ENCODE measurements around the gene BCL11A.

The BCL11A gene

DNA sequence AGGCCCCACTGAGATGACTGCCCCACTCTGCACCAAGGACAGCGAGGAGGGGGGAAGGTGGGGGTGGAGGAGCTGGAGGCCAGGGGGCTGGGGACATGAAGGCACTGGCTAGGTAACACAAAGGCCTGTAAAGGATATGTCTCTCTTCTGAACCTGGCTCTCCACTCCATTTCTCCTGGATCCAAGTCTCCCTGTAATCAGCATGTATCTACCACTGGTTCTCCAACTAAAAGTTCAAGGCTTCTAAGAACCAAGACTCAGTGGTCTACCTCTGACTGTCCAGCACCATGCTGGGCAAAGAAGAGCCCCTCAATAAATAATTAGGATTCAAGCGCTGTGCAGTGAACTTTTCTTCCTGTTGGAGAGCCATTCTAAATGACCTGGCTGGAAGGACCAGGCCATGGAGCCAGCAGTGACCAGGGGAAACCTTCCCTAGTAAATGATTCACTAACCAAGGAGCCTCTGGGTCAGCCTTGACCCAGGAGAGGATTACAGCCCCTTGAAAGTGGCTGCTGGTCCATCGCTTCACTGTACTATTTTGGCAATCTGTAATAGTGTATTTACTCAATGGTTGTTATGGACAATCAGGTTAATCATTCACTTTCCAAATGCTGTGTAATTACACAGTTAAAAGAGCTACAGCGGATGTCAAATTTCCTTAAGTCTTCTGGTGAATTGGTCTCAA lies 73.2 kb downstream of the BCL11A start:
- DNase-seq: peak; percentile 91

DNA sequence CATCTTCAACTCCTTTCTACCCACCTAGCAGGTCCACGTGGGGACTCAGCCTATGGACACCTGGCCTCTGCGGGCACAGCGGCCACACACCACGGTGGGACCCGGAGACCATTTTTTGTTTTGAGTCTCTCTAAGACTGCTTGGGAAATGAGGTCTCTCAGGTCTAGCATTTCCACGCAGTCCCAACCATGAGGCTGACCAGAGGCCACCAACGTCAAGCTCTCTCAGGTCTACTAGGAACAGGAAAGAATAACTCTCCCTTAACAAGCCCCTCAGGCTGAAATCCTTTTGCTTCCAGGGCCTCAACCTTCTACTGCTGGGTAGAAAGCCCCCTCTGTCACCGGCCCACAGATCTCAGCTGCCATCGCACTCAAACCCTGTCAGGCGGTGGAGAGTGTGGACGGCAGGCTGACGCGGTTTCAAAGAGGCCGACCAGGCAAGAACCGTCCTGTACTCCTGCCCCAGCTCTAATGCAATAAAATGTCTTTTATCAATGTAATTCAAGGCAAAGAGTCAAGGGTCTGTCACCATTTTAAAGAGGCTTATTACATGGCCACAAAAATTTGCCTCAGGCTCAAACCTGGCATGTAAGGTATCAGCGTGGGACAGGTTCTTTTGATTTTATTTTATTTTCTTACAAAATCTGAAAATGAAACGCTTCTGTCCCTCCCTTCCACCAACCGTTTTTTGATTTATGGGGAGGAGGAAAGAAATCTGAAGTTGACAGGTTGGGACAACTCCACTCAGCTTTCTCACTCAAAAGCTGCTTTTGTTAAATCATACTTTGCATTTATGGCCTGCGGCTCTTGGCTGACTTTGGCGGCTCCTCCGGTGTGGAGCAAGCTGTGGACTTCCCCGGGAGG lies 74.0 kb downstream of the BCL11A start:
- peak; percentile 48 for DNase-seq

DNA sequence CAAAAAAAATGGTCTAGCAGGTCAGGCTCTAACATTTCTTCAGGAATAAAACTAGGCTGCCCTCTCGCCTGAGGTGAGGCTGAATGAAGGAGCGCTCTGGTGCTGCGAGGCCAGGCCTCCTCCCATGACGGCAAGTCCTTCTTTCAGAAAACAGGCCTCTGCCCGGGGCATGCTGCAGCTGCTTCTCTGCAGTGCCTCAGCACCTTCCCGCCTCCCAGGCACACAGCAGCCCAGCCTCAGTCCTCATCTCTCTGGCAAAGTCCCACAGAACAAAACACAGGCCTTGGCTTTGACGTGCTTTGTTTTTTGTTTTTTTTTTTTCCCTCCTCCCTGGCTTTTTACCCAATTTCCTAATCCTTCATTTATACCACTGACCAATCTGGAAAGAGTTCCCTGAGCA lies 74.8 kb downstream of the BCL11A start:
- no peak for DNase-seq

DNA sequence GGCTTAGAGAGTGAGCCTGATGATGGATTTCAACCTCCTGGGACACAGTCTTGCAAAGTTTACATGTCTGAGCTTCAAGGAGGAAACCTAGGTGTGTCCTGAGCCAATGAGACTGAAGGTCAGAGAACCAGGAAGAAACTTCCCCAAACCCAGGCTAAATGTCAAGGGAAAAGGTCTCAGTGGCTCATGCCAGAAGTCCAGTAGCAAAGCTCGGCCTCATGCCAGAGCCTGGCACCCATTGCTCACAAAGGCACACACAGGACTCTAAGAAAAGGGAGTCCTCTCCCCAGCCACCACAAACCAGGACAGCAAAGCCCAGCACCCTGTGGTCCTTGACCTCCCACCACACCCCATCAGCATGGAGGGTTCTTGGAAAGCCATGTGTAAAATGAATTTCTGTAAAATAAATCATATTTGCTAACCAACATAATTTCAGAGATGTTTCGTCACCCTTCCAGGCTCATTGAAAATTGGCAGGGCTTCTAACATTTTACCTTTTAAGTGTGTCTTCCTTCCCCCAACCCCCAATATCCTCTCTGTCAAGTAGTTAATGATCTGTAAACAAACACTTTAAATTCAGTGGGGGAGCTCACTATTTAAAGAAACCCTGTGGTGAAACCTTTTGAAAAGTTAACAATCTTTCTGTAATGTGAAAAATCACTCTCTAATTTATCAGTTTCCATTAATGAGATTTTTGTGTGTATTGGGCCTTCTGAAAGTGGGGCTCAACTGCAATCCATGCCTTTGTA lies 77.1 kb downstream of the BCL11A start:
- DNase-seq: peak; percentile 22

DNA sequence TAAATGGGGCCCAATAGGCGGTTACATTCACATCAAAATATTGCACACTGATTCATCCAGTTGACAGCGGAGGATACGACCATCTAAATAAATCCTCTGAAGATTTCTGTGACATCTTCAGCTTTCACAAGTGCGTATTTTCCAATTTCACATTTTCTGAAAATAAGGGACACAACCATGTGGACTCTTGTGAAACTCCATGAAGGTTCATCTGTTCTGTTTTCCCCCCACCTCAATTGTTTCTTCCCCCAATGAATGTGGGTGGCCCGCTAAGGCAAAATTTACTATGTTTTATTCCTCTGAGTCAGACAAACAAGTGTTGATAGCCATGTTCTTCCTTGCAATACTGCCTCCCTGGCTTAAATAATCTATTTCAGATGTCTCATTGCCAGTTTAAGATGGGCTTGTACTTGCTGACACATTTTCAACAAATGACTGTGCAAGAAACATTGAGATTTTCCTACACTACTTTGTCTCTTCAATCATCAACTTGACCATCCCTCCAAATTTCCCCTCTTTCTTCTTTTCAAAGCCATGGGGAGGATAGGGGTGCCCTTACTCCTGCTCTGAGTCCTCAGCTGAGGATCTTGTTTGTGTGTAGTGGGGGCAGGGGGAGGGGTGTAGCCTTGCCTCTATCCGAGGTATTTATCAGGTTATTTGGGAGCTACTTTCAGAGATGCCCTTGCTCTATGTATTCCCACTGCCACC lies 78.2 kb downstream of the BCL11A start:
- DNase-seq: no peak

DNA sequence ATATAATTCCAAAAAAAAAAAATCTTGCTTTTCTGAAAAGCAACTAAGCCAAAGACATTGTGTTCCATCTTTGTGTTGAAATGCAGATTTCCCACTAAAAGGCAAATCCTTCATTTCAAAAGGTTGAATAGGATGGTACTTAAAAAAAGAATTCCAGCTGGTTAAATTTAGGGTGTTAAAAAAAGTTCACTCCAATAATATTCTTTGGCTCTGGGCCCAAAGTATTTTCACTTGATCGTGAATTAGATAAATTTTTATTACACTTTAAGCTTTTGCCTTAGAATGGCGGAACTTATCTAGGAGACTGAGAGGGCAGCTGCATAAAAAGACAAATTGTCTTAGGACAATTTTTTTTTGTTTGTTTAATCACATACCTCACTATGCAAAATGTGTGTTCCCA lies 79.2 kb downstream of the BCL11A start:
- no peak for DNase-seq

DNA sequence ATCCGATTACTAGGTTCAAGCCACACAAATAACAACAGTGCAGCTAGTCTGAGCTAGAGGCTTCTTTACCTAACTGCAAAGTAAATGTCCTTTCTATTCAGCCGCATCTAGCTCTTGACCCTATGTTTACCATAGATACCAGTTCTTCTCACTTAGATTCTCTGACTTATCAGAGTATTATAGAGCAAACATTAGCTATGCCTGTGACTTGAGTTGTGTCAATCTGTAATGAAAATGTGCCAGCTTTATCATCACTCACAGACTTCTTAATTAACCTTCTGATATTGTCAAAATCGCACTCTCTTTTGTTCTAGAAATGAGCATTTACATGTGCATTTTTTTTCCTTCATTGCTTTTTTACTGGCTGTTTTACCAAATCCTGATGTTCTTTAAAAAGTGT lies 79.9 kb downstream of the BCL11A start:
- DNase-seq: peak; percentile 66

DNA sequence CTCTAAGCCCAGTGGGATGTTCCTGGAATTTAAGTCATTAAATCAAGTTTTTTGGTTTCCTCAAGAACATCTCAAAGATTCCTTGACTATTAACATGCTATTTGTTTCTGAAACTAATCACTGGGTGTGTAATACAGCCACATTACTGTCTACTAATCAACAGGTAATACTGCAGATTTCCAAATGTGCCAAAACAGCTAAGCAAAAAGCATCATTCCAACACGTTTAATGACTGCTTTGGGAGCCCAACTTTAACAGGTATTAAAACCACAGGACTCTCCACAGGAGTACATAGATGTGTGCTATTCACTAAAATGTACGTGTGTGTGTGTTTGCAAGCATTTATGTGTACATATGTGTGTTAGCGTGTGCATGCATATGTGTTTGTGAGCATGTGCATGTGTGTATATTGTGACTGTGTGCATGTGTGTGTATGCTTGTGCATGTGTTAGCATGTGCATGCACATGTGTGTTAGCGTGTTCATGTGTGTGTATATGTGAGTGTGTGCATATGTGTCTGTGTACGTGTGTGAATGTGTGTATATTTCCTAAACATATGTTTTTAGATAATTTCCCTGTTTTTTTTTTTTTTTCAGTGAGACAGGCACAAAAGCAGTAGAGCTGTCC lies 80.7 kb downstream of the BCL11A start:
- no peak for DNase-seq

DNA sequence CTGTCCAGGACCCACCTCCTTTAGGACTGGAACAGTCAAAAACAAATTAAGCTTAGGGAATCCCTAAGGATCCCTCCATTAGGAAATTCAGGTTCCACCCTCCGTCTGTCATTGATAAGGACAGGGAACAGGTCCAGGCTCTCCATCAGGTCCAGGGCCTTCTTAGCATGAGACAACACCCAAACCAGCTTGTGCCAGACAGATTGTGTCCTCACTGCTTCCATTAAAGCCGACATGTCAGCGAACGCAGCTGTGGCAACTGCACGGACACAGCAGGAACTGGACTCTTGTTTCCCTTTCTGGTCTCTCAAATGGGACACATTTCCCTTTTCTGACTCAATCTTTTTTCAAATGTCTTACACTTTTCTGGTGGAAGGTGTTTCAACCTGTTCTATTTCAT lies 81.4 kb downstream of the BCL11A start:
- DNase-seq: no peak

DNA sequence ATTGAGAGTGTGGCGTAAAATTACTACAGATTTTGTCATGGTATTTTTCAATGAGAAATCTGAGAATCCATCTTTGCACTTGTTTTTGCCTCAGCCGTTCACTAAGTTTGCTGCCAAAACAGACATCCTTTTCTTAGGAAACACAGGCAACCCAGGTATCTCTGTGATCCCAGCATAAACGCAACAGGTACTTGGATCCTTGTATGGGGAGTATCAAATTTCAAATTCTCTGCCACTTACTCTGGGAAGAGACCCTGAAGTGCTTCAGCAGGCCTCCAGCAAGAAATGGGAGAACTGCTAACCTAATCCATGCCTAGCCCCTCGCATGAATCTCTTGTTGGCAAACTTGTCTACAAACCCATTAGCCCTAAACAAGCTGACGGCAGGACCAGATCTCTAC lies 83.1 kb downstream of the BCL11A start:
- DNase-seq: peak; percentile 81

DNA sequence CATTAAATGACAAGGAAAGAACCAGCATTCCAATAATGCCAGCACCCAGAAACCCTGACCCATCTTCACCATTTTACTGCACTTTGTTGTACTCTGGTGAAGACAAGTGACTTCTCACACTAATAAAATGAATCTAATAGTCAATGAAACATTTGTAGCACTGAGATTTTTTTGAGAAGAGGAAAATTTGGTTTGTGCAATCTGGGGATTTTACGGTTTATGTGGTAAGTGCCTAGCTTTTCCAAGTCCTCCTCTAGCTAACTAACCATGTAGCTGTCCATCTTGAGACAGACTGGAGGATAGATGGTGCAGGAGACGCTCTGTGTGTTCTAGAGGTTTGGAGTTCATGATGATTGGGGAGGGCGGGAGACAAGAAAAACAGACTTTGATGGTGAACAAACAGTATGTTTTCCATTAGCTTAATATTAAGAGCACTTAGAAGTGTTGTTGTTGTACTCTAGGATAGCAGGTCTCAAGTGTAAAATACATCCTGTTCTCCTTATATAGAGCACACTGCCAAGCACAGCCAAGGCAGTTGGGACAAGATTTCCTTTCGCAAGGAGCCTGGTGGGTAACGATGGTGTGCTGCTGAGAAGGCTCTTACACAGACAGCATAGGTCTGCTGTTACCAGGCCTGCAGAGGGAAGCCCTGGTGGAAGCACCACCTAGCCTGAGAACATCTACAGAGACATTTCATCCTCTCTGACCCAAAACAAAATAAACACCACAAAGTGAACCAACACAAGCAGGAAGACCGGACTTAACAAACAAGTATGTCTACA lies 83.7 kb downstream of the BCL11A start:
- peak; percentile 81 for DNase-seq

DNA sequence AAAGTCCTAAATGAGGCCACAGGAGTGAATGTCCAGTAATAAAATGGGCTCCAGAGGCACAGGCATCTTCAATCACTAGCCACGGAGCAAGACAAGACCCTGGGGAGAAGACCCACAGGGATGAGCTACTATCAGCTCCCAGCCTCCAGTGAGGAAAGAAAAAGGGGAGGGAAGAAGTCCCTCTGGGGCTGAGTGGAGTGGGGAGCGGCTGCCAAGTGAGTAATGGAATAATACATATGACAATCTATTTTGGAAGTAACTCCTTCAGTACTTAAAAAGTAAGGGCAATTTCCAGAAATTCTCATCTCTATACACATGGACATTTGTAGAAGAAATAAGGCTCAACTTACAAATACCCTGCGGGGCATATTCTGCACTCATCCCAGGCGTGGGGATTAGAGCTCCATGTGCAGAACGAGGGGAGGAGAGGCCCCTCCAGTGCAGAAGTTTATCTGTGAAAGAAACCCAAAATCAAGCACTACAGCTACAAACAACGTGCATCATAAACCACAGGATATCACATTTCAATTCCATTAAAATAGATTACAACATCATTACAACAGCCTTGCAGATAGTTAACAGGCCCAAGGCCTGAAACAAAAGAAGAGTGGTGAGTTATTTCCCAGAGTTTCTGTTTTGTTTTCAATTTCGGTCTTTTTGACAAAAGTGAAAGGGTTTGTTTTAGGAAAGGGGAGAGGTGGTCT lies 84.9 kb downstream of the BCL11A start:
- no peak for DNase-seq

DNA sequence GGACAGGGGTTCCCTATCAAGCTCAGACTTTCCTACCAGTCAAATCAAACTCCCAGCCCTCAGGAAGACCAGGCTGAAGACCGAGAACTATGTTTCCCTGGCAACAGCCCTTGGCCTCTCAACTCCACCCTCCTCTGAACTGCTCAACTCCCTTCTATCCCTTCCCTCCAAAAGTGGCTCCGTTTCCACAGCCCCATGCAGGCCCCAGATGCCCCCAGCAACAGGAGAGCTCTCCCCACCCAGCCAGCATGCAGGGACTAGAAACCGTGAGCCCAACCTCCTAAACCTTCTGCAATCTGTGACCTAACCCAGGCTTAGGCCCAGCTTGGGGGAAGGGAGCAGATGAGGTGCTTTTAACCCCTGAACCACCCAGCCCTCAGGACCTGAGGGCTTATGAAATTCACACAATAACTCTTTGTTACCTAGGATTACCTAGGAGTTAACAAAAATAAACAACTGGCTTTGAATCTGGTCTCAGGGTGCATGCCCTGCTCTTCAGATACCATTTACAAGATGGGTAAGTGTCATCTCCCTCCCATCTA lies 87.2 kb downstream of the BCL11A start:
- DNase-seq: no peak

DNA sequence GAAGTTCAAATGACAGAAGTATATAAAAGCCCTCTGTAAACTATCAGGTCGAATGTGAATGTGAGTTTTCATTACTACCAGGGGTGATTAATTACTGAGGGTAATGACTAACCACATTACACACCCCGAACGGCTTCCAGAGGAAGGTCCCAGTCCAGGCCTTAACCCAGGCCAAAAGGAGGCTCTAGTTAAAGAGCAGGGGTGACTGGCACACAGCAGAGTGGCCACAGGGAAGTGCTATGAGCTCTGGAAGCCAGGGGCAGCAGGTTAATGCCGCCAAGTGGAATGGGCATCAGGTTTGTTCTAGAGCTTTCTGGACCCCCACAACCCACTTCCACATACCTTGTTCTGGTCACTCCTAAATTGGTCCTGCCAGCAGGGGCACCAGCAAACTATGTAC lies 87.7 kb downstream of the BCL11A start:
- DNase-seq: no peak

DNA sequence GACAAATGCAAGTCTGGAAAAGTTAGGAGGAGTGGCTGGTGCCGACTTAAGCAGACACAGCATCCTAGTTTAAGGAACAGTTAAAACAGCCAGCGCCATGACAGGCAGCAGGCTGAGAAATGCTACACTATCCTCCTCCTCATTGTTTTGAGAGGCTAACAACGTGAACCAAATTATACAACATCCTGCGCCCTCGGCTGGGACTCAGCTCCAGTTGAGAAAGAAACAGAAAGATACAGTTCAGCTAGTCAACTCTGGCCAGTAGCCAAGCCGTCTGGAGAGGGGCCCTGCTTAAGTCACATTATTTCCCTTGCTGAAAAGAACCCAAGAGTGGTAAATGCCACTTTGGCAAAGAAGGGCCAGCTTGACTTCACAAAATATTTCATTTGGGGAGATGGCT lies 90.2 kb downstream of the BCL11A start:
- no peak for DNase-seq

DNA sequence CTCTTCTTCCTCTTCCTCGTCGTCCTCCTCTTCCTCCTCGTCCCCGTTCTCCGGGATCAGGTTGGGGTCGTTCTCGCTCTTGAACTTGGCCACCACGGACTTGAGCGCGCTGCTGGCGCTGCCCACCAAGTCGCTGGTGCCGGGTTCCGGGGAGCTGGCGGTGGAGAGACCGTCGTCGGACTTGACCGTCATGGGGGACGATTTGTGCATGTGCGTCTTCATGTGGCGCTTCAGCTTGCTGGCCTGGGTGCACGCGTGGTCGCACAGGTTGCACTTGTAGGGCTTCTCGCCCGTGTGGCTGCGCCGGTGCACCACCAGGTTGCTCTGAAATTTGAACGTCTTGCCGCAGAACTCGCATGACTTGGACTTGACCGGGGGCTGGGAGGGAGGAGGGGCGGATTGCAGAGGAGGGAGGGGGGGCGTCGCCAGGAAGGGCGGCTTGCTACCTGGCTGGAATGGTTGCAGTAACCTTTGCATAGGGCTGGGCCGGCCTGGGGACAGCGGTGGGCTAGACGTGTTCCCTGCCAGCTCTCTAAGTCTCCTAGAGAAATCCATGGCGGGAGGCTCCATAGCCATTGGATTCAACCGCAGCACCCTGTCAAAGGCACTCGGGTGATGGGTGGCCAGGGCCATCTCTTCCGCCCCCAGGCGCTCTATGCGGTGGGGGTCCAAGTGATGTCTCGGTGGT lies 91.9 kb downstream of the BCL11A start:
- no peak for DNase-seq

DNA sequence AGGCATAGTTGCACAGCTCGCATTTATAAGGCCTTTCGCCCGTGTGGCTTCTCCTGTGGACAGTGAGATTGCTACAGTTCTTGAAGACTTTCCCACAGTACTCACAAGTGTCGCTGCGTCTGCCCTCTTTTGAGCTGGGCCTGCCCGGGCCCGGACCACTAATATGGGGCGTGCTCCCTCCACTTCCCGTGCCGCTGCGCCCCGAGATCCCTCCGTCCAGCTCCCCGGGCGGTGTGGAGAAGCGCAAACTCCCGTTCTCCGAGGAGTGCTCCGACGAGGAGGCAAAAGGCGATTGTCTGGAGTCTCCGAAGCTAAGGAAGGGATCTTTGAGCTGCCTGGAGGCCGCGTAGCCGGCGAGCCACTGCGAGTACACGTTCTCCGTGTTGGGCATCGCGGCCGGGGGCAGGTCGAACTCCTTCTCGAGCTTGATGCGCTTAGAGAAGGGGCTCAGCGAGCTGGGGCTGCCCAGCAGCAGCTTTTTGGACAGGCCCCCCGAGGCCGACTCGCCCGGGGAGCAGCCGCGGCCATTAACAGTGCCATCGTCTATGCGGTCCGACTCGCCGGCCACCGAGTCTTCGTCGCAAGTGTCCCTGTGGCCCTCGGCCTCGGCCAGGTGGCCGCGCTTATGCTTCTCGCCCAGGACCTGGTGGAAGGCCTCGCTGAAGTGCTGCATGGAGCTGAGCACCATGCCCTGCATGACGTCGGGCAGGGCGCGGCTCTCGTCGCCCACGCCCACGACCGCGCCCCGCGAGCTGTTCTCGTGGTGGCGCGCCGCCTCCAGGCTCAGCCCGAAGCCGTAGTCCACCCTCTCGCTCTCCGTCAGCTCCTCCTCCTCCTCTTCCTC lies 92.7 kb downstream of the BCL11A start:
- DNase-seq: no peak

DNA sequence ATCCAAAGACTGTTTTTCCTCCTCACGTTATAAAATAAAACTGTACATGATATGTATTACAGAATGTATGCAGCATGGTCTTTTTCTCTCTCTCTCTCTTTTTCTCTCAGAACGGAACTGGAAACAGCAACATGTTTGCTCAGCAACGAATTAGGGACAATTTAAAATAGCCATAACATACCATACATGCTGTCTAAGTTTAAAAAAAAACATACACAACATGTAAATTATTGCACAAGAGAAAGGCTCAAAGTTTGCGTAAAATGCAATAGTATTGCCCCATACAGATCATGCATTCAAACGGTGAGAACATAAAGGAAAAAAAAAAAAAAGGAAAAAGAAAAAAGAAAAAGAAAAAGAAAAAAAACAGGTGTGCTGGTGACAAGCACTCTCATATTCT lies 93.6 kb downstream of the BCL11A start:
- no peak for DNase-seq

DNA sequence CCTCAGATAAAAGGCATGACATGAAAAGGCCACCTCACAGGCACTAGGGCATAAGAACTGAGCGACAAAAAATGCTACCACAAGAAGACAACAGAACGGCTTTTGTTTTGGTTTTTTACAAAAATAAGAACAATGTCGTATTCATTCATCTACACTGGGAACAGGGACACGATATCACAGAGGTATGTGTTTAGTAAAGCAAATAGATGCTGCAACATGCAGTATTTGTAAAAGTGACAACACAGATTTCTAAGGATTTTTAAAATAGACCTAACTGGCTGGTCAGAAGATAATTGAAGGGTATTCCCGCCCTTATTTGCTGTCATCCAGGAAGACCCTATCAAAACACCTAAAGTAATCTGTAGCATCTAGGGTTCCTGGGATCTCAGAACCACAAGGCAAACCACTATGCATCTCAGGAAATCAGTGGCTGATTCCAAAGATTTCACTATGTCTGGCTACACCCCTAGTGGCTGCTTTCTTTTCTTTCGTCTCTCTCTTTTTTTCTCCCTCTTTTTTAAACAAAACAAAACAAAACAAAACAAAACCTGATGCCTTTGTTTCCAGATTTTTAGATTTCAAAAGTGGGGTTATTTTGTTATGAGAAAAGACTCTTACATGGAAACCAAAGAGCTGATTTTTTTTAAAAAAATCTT lies 97.2 kb downstream of the BCL11A start:
- DNase-seq: no peak
